Heart left ventricle (tissue), 16 donors: ENCODE measurements around the gene ZNF853. TPM values are rescaled to one million over a fixed set of nuclear protein-coding genes. Genes with fewer than 3 reads are reported as not detected.
A peak's percentile ranks its signal among the peaks of the same experiment; 100 is the strongest.

Experiments used
- ATAC-seq, 4 donors: fragments of 200-7000 bp; cut with Tn5 transposase; one replicate each; pipeline ENCODE4 v1.9.1; 2020 to 2022; ENCODE audit warnings: moderate library complexity in 4 of 4, mild to moderate bottlenecking in 3 of 4, moderate number of reproducible peaks in 1 of 4
- DNase-seq, 5 donors: peaks; one replicate each; pipeline ENCODE4 v3.0.0-alpha.2; 2020
- H3K27ac ChIP-seq, 12 donors: fragments of 200-600 bp; sonication (generic) in 4 of 12; one replicate each; pipeline versions ENCODE4 v1.5.0 to v1.8.0; 2016 to 2022; ENCODE audit warnings: mild to moderate bottlenecking in 2 of 12
- H3K27me3 ChIP-seq, 9 donors: fragments of 200-600 bp; sonication (generic) in 2 of 9; one replicate each; pipeline versions ENCODE4 v1.5.1 to v1.8.0; 2016 to 2022; ENCODE audit warnings: mild to moderate bottlenecking in 3 of 9
- H3K36me3 ChIP-seq, 9 donors: fragments of 200-600 bp; sonication (generic) in 2 of 9; one replicate each; pipeline versions ENCODE4 v1.5.0 to v1.8.0; 2018 to 2022; ENCODE audit warnings: mild to moderate bottlenecking in 2 of 9
- H3K4me1 ChIP-seq, 12 donors: fragments of 200-600 bp; sonication (generic) in 4 of 12; one replicate each; pipeline versions ENCODE4 v1.5.0 to v1.8.0; 2016 to 2022; ENCODE audit warnings: mild to moderate bottlenecking in 3 of 12
- H3K4me3 ChIP-seq, 12 donors: fragments of 200-600 bp; sonication (generic) in 4 of 12; one replicate each; pipeline versions ENCODE4 v1.5.0 to v1.8.0; 2017 to 2022; ENCODE audit warnings: mild to moderate bottlenecking in 9 of 12, moderate library complexity in 4 of 12
- H3K9me3 ChIP-seq, 12 donors: fragments of 200-600 bp; sonication (generic) in 4 of 12; one replicate each; pipeline versions ENCODE4 v1.5.0 to v1.8.0; 2016 to 2022; ENCODE audit warnings: mild to moderate bottlenecking in 1 of 12
- POLR2A ChIP-seq, 2 donors: fragments of 450-650 bp; IDR thresholded peaks; one replicate each; pipeline ENCODE4 v1.6.1; 2017; ENCODE audit warnings: antibody characterized with exemption in 2 of 2, mild to moderate bottlenecking in 2 of 2, moderate library complexity in 2 of 2
- WGBS, 4 donors: extraction: QIAGEN DNeasy Blood & Tissue Kit in 2 of 4; methylation state at CpG; one replicate each; pipeline versions ENCODE4 v1.1.5 to v1.1.7; 2013 to 2018; 5-methylcytosine and 5-hydroxymethylcytosine counted together
- intact Hi-C, 10 donors: fragments of 100-400 bp; cut with DNase I; formaldehyde crosslinking; loops; one replicate each; pipeline versions ENCODE4 v1.11.1 to v1.14.2; 2022
- polyA plus RNA-seq, 2 donors: library from polyadenylated mRNA; stranded (reverse); fragments of 200-250 nt; gene quantifications; one replicate each; pipeline ENCODE4 v1.2.3, GENCODE V29; 2013
- total RNA-seq, 9 donors: library from RNA; depleted of rRNA in 2 of 9; stranded (reverse); fragments of >200 nt in 2 of 9; fragmentation: NEBNext Ultra II Directional in 3 of 9; extraction: Animal tissue kit (Norgen Biotek cat#: 25700) in 3 of 9; gene quantifications; one replicate each; pipeline versions ENCODE4 v1.1.0 to v1.2.4, GENCODE V29; 2016 to 2023
- TF ChIP-seq, protein P1 (sequence below), 12 donors: fragments of 200-600 bp; sonication (generic) in 4 of 12; IDR thresholded peaks; one replicate each; pipeline versions ENCODE4 v1.5.0 to v1.8.0; 2018 to 2022; ENCODE audit warnings: antibody characterized with exemption in 12 of 12, mild to moderate bottlenecking in 5 of 12
- donor health status: ischemic (EF 13 %, LVEDD 7.1; RV severe dilation, severe dysfunction).
- donor health status: healthy with polysubstance abuse.
- donor health status: DM: no; HTN: yes; CAD: no.
- donor health status: DM: no; HTN: no; CAD: no.
- donor health status: ischemic (EF 25% LVEDD 6.9; RV normal size, moderate dysfunction).
- donor health status: ischemic (EF 25% LVEDD 5.7; RV mildly dilated, moderate dysfunction).
- donor health status: healthy.
- donor health status: DM: yes; HTN: yes; CAD: no.
- donor health status: ischemic (EF 35%, LVEDD 5.7; RV mildly dilated, moderate dysfunction).
- donor health status: nonischemic (EF 11% LVEDD 7.7; RV severe dilation, severe dysfunction).
- donor health status: DM: yes; HTN: yes; CAD: no.
- donor health status: PGD.
- donor health status: ischemic (EF 29% LVEDD 5.4; RV normal size, mild dysfunction).
- donor health status: nonischemic (EF 23%, LVEDD 6.1; RV moderate dilation, normal function).

ZNF853 gene
- total and polyA plus RNA-seq, 11 donors: 3.1 to 27.8 (median 11.5) TPM

DNA sequence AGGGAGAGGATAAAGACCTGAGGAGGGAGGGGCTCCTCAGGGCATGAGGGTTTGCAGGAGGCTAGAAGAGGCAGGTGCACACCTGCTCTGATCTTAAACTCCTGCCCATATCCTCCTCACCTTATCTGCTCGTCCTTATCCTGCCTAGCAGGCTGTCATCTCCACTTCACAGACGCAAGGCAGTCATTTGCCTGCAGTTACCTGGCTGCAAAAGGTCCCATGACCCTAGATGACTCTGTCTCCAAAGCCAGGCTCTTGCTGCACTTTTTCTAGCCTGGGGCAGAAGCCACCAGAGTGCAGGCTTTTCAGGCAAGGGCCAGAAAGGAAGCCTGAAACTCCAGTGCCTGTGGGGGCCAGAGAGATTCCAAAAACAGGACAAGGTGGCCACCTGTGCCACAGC lies 1.7 kb upstream of the ZNF853 start:
- WGBS, 4 donors: 18 to 60% (median 42%) methylated on average over 2 of the region's 2 CpGs
- no peak overlapping the region for H3K27ac ChIP-seq
- TF ChIP-seq, protein P1, sequence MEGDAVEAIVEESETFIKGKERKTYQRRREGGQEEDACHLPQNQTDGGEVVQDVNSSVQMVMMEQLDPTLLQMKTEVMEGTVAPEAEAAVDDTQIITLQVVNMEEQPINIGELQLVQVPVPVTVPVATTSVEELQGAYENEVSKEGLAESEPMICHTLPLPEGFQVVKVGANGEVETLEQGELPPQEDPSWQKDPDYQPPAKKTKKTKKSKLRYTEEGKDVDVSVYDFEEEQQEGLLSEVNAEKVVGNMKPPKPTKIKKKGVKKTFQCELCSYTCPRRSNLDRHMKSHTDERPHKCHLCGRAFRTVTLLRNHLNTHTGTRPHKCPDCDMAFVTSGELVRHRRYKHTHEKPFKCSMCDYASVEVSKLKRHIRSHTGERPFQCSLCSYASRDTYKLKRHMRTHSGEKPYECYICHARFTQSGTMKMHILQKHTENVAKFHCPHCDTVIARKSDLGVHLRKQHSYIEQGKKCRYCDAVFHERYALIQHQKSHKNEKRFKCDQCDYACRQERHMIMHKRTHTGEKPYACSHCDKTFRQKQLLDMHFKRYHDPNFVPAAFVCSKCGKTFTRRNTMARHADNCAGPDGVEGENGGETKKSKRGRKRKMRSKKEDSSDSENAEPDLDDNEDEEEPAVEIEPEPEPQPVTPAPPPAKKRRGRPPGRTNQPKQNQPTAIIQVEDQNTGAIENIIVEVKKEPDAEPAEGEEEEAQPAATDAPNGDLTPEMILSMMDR (IDR thresholded peaks at IDR 0.05): no peak
- TF ChIP-seq POLR2A (IDR thresholded peaks at IDR 0.05): no peak
- intact Hi-C loops: no loop called here
- DNase-seq (no peak), ATAC-seq (no peak)
- H3K36me3 ChIP-seq: peaks cover 0 to 16% (median 9%) of the 10 kb centered on the region in 9 donors
- no peaks in the 10 kb centered on the region for H3K9me3 ChIP-seq
- peaks cover 0 to 19% (median 7%) of the 10 kb centered on the region in 12 donors for H3K4me1 ChIP-seq
- peaks cover 0 to 14% (median 0%) of the 10 kb centered on the region in 9 donors for H3K27me3 ChIP-seq
- H3K4me3 ChIP-seq: no peak overlapping the region

DNA sequence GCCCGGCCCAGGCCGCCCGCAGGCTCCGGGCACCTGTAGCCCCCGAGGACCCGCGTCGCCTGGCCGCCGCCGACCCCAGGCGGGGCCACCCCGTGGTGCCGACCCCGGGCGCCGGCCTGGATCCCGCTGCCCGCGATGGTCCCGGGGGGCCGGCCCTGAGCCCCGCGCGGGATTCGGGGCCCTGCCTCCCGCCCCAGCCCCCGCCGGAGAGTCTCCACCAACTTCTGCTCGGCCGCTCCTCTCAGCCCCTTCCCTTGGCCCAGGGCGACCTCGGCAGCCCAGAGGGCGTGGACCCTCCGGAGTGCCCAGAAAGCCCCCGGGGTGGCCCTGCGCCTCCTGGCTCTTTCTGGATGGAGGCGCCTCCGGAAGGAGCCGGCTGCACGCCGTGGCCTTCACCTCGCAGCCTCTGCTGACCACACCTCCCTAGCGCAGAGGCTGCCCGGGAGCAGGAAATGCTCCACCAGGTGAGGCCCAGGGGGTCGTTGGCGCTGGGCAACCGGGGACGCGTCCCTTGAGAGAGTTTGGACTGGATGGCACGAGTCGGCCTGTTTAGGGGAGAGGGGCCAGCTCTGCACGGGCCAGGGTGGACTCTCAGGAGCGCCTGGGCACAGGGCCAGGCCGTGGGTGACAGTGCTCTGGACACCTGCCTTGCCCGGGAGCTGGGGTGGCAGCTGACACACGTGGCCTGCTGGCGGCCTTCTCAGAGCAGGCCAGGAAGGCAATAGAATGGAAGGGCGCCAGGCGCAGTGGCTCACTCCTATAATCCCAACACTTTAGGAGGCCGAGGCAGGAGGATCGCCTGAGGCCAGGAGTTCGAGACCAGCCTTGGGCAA lies 529 bp downstream of the ZNF853 start:
- no peak for TF ChIP-seq POLR2A (IDR thresholded peaks at IDR 0.05)
- TF ChIP-seq, protein P1 (IDR thresholded peaks at IDR 0.05): no peak
- Histone ChIP-seq H3K4me1 (peaks cover 0 to 19% (median 7%) of the 10 kb centered on the region in 12 donors), H3K36me3 (peaks cover 0 to 19% (median 0%) of the 10 kb centered on the region in 9 donors), H3K27ac (peak overlapping the region in 4 of 12 donors; percentile 37 to 66 (median 50)), H3K9me3 (no peaks in the 10 kb centered on the region), H3K4me3 (peak overlapping the region; percentile 38 to 89 (median 70)), H3K27me3 (peaks cover 0 to 14% (median 0%) of the 10 kb centered on the region in 9 donors)
- DNase-seq (peak in 1 of 5 donors; percentile 32), ATAC-seq (peak in 3 of 4 donors; percentile 37 to 50 (median 46))
- WGBS, 4 donors: 9 to 21% (median 10%) methylated on average over 21 to 63 of the region's 63 CpGs
- intact Hi-C loops: no loop called here

DNA sequence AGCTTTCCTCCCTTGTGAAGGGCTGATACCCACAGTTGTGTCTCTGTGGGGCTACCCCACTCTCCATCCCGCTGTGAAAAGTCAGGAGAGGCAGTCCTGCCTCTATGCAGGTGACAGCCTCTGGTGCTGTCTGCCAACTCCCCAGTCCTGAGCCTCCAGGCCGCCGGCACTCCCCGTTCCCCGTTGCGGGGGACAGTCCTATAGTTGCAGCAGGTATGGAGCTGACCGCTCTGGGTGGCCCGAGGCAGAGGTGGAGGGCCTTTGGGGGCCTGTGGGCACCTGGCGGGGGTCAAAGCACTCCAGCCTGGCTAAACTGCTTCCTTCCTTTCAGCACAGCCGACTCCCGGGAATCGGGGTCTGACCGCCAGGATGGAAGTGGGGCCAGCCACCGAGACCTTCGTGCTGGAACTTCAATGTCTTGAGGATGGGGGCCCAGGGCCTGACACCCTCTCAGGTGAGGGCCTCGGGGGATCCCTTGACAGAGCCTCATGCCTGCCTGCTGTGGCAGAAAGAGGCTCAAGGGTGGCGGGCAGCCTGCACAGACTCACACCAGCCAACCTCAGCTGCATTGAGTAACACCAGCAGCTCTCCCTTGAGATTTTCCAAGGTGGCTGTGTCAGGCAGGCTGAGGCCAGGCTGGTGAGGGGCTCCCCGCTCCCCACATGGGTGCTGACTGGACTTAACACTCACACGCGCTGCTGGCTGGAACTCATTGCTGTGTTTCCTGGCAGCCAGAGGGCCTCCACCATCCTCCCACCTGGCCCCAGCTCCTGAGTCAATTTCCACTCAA lies 1.6 kb downstream of the ZNF853 start:
- Histone ChIP-seq H3K27me3 (peaks cover 0 to 14% (median 0%) of the 10 kb centered on the region in 9 donors), H3K4me3 (no peak overlapping the region), H3K9me3 (no peaks in the 10 kb centered on the region), H3K27ac (no peak overlapping the region), H3K4me1 (peaks cover 0 to 19% (median 7%) of the 10 kb centered on the region in 12 donors), H3K36me3 (peaks cover 0 to 30% (median 11%) of the 10 kb centered on the region in 9 donors)
- 89 to 91% (median 90%) methylated on average over 12 to 20 of the region's 20 CpGs for WGBS, 4 donors
- TF ChIP-seq POLR2A (IDR thresholded peaks at IDR 0.05): no peak
- TF ChIP-seq, protein P1 (IDR thresholded peaks at IDR 0.05): no peak
- DNase-seq: no peak
- intact Hi-C loops: no loop called here
- no peak for ATAC-seq

DNA sequence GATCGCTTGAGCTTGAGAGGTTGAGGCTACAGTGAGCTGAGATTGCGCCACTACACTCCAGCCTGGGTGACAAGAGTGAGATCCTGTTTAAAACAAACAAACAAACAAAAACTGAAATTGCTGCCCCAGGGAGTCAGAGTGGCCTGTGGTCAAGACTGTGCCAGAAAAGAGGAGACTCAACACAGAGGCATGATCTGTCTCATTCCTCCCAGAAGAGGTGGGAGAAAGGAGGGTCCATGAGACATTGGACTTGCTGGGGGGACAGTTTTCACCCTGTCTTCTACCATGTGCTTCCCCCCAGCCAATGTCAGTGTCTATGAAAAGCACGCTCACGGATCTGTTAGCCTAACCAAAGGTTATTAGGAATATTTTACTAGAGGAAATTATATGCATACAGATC lies 3.2 kb downstream of the ZNF853 start:
- no peak for ATAC-seq
- TF ChIP-seq, protein P1 (IDR thresholded peaks at IDR 0.05): no peak
- no peak for TF ChIP-seq POLR2A (IDR thresholded peaks at IDR 0.05)
- H3K27me3 ChIP-seq: peaks cover 0 to 14% (median 0%) of the 10 kb centered on the region in 9 donors

More for the DNA sequence above, 3.2 kb downstream of the ZNF853 start:
- no peak for DNase-seq
- no peaks in the 10 kb centered on the region for H3K9me3 ChIP-seq
- H3K4me1 ChIP-seq: peaks cover 0 to 19% (median 8%) of the 10 kb centered on the region in 12 donors
- peaks cover 0 to 41% (median 17%) of the 10 kb centered on the region in 9 donors for H3K36me3 ChIP-seq
- intact Hi-C loops: no loop called here
- no peak overlapping the region for H3K4me3 ChIP-seq
- no peak overlapping the region for H3K27ac ChIP-seq
- 71 to 96% (median 77%) methylated on average over 4 of the region's 4 CpGs for WGBS, 4 donors
